ENCODE measurements around the gene EEPD1. TPM values are rescaled to one million over a fixed set of nuclear protein-coding genes. Genes with fewer than 3 reads are reported as not detected.

The EEPD1 gene
- total RNA-seq, 1 experiment from 2014 or later = 7.8 TPM

DNA sequence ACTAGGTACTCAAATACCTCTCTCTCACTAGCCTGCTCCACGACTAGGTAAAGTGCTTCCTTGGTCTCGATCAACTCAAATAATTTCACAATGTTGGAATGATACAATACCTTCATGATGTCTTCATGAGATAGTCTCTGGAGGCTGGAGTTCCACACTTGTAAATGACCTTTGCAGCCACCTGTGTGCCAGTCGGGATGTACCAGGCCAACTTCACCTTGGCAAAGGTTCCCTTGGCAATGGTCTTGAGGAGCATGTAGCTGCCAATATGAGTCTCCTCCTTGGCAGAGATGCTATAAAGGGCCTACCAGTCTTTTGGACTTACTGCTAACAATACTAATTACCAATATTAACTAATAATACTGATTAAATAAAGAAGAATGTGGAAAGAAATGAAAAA, 42.5 kb upstream of the EEPD1 start (continued):
- no peak for TF ChIP-seq SP1 (CRISPR knock-in tag; conservative IDR thresholded peaks at IDR 0.05)
- no peak for TF ChIP-seq ZNF396 (CRISPR knock-in tag; IDR thresholded peaks at IDR 0.05; ENCODE audit: borderline replicate concordance)
- TF ChIP-seq, protein P1, sequence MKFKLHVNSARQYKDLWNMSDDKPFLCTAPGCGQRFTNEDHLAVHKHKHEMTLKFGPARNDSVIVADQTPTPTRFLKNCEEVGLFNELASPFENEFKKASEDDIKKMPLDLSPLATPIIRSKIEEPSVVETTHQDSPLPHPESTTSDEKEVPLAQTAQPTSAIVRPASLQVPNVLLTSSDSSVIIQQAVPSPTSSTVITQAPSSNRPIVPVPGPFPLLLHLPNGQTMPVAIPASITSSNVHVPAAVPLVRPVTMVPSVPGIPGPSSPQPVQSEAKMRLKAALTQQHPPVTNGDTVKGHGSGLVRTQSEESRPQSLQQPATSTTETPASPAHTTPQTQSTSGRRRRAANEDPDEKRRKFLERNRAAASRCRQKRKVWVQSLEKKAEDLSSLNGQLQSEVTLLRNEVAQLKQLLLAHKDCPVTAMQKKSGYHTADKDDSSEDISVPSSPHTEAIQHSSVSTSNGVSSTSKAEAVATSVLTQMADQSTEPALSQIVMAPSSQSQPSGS (CRISPR knock-in tag; IDR thresholded peaks at IDR 0.05; ENCODE audit: borderline replicate concordance, low read depth) = no peak
- TF ChIP-seq, protein P2, sequence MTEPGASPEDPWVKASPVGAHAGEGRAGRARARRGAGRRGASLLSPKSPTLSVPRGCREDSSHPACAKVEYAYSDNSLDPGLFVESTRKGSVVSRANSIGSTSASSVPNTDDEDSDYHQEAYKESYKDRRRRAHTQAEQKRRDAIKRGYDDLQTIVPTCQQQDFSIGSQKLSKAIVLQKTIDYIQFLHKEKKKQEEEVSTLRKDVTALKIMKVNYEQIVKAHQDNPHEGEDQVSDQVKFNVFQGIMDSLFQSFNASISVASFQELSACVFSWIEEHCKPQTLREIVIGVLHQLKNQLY (CRISPR knock-in tag; IDR thresholded peaks at IDR 0.05) = no peak

DNA sequence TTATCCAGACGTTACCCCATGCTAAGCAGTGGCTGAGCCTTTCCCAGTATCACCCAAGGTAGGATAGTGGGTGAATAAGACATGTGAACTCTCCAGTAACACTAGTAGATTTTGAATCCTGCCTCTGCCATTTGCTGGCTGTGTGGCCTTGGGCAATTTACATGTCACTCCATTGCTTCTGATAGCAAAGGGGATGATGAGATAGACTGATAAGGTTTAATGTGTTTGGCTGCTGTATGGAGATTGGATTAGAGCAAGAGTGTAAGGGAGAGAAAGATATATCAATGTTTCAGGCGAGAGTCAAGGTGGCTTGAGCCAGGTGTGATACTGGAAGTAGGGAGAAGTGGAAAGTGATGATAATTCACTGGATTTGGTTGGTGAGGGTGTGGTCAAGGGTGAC, 40.1 kb upstream of the EEPD1 start:
- no peaks in the 10 kb centered on the region for H3K27me3 Mint-ChIP-seq (ENCODE audit: low read depth)

More for the DNA sequence above, 40.1 kb upstream of the EEPD1 start:
- POLR2A ChIA-PET = no interaction called here
- Mint-ChIP-seq H3K27ac (no peak overlapping the region), H3K4me3 (no peak overlapping the region), H3K9me3 (peaks cover 7% of the 10 kb centered on the region), H3K36me3 (0 out of 2 replicates have a peak, but pooled peaks cover 2% of the 10 kb centered on the region), H3K4me1 (peaks cover 12% of the 10 kb centered on the region)
- no peak for ATAC-seq
- no peak for TF ChIP-seq CBFB (CRISPR knock-in tag; IDR thresholded peaks at IDR 0.05; ENCODE audit: low read depth)
- TF ChIP-seq, protein P3, sequence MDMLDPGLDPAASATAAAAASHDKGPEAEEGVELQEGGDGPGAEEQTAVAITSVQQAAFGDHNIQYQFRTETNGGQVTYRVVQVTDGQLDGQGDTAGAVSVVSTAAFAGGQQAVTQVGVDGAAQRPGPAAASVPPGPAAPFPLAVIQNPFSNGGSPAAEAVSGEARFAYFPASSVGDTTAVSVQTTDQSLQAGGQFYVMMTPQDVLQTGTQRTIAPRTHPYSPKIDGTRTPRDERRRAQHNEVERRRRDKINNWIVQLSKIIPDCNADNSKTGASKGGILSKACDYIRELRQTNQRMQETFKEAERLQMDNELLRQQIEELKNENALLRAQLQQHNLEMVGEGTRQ (CRISPR knock-in tag; IDR thresholded peaks at IDR 0.05) = no peak
- TF ChIP-seq, protein P4, sequence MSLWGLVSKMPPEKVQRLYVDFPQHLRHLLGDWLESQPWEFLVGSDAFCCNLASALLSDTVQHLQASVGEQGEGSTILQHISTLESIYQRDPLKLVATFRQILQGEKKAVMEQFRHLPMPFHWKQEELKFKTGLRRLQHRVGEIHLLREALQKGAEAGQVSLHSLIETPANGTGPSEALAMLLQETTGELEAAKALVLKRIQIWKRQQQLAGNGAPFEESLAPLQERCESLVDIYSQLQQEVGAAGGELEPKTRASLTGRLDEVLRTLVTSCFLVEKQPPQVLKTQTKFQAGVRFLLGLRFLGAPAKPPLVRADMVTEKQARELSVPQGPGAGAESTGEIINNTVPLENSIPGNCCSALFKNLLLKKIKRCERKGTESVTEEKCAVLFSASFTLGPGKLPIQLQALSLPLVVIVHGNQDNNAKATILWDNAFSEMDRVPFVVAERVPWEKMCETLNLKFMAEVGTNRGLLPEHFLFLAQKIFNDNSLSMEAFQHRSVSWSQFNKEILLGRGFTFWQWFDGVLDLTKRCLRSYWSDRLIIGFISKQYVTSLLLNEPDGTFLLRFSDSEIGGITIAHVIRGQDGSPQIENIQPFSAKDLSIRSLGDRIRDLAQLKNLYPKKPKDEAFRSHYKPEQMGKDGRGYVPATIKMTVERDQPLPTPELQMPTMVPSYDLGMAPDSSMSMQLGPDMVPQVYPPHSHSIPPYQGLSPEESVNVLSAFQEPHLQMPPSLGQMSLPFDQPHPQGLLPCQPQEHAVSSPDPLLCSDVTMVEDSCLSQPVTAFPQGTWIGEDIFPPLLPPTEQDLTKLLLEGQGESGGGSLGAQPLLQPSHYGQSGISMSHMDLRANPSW (CRISPR knock-in tag; conservative IDR thresholded peaks at IDR 0.05; ENCODE audit: low read depth) = no peak
- TF ChIP-seq ZNF416 (CRISPR knock-in tag; IDR thresholded peaks at IDR 0.05) = no peak
- TF ChIP-seq CREB1 (CRISPR knock-in tag; IDR thresholded peaks at IDR 0.05) = no peak
- TF ChIP-seq, protein P5, sequence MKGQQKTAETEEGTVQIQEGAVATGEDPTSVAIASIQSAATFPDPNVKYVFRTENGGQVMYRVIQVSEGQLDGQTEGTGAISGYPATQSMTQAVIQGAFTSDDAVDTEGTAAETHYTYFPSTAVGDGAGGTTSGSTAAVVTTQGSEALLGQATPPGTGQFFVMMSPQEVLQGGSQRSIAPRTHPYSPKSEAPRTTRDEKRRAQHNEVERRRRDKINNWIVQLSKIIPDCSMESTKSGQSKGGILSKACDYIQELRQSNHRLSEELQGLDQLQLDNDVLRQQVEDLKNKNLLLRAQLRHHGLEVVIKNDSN (CRISPR knock-in tag; IDR thresholded peaks at IDR 0.05) = no peak
- no peak for TF ChIP-seq MXD4 (CRISPR knock-in tag; IDR thresholded peaks at IDR 0.05; ENCODE audit: borderline replicate concordance)
- TF ChIP-seq, protein P6, sequence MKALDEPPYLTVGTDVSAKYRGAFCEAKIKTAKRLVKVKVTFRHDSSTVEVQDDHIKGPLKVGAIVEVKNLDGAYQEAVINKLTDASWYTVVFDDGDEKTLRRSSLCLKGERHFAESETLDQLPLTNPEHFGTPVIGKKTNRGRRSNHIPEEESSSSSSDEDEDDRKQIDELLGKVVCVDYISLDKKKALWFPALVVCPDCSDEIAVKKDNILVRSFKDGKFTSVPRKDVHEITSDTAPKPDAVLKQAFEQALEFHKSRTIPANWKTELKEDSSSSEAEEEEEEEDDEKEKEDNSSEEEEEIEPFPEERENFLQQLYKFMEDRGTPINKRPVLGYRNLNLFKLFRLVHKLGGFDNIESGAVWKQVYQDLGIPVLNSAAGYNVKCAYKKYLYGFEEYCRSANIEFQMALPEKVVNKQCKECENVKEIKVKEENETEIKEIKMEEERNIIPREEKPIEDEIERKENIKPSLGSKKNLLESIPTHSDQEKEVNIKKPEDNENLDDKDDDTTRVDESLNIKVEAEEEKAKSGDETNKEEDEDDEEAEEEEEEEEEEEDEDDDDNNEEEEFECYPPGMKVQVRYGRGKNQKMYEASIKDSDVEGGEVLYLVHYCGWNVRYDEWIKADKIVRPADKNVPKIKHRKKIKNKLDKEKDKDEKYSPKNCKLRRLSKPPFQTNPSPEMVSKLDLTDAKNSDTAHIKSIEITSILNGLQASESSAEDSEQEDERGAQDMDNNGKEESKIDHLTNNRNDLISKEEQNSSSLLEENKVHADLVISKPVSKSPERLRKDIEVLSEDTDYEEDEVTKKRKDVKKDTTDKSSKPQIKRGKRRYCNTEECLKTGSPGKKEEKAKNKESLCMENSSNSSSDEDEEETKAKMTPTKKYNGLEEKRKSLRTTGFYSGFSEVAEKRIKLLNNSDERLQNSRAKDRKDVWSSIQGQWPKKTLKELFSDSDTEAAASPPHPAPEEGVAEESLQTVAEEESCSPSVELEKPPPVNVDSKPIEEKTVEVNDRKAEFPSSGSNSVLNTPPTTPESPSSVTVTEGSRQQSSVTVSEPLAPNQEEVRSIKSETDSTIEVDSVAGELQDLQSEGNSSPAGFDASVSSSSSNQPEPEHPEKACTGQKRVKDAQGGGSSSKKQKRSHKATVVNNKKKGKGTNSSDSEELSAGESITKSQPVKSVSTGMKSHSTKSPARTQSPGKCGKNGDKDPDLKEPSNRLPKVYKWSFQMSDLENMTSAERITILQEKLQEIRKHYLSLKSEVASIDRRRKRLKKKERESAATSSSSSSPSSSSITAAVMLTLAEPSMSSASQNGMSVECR (CRISPR knock-in tag; IDR thresholded peaks at IDR 0.05; ENCODE audit: borderline replicate concordance) = no peak
- TF ChIP-seq JUN (CRISPR knock-in tag; IDR thresholded peaks at IDR 0.05) = no peak
- no peak for TF ChIP-seq NR2C2 (CRISPR knock-in tag; IDR thresholded peaks at IDR 0.05)
- no peak for TF ChIP-seq ZNF671 (CRISPR knock-in tag; IDR thresholded peaks at IDR 0.05)
- TF ChIP-seq, protein P7, sequence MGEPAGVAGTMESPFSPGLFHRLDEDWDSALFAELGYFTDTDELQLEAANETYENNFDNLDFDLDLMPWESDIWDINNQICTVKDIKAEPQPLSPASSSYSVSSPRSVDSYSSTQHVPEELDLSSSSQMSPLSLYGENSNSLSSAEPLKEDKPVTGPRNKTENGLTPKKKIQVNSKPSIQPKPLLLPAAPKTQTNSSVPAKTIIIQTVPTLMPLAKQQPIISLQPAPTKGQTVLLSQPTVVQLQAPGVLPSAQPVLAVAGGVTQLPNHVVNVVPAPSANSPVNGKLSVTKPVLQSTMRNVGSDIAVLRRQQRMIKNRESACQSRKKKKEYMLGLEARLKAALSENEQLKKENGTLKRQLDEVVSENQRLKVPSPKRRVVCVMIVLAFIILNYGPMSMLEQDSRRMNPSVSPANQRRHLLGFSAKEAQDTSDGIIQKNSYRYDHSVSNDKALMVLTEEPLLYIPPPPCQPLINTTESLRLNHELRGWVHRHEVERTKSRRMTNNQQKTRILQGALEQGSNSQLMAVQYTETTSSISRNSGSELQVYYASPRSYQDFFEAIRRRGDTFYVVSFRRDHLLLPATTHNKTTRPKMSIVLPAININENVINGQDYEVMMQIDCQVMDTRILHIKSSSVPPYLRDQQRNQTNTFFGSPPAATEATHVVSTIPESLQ (CRISPR knock-in tag; IDR thresholded peaks at IDR 0.05) = no peak
- TF ChIP-seq, protein P8, sequence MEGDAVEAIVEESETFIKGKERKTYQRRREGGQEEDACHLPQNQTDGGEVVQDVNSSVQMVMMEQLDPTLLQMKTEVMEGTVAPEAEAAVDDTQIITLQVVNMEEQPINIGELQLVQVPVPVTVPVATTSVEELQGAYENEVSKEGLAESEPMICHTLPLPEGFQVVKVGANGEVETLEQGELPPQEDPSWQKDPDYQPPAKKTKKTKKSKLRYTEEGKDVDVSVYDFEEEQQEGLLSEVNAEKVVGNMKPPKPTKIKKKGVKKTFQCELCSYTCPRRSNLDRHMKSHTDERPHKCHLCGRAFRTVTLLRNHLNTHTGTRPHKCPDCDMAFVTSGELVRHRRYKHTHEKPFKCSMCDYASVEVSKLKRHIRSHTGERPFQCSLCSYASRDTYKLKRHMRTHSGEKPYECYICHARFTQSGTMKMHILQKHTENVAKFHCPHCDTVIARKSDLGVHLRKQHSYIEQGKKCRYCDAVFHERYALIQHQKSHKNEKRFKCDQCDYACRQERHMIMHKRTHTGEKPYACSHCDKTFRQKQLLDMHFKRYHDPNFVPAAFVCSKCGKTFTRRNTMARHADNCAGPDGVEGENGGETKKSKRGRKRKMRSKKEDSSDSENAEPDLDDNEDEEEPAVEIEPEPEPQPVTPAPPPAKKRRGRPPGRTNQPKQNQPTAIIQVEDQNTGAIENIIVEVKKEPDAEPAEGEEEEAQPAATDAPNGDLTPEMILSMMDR (IDR thresholded peaks at IDR 0.05) = no peak
- TF ChIP-seq PRRX2 (CRISPR knock-in tag; IDR thresholded peaks at IDR 0.05) = no peak
- TF ChIP-seq ZNF232 (CRISPR knock-in tag; IDR thresholded peaks at IDR 0.05) = no peak
- TF ChIP-seq EMX1 (CRISPR knock-in tag; IDR thresholded peaks at IDR 0.05) = no peak
- TF ChIP-seq, protein P9, sequence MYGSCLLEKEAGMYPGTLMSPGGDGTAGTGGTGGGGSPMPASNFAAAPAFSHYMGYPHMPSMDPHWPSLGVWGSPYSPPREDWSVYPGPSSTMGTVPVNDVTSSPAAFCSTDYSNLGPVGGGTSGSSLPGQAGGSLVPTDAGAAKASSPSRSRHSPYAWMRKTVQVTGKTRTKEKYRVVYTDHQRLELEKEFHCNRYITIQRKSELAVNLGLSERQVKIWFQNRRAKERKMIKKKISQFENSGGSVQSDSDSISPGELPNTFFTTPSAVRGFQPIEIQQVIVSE (CRISPR knock-in tag; IDR thresholded peaks at IDR 0.05; ENCODE audit: borderline replicate concordance) = no peak
- no peak for TF ChIP-seq TCF7 (CRISPR knock-in tag; IDR thresholded peaks at IDR 0.05; ENCODE audit: low read depth)
- DNase-seq (ENCODE audit: low spot score) = no peak
- CTCF ChIA-PET = no interaction called here
